Measurements from ENCODE around the gene FFAR2. TPM values are rescaled to one million over a fixed set of nuclear protein-coding genes. Genes with fewer than 3 reads are reported as not detected.
"Not testable (repeated sequence)": the region's sequence is repeated elsewhere in the genome, so short reads cannot be mapped to it uniquely, and the experiment has no call there.

The FFAR2 gene
- polyA plus RNA-seq, 3 donors from 2014 or later = 0.12 to 1.6 (median 0.15) TPM

- peaks cover 0 to 15% (median 14%) of the 10 kb centered on the region in 3 donors for H3K27me3 Mint-ChIP-seq (ENCODE audit: low read depth in 3 of 3)
- H3K4me1 Mint-ChIP-seq = peaks cover 2 to 8% of the 10 kb centered on the region in 2 donors
Observed at GRCh38 chr19:35414442-35414841, 33.6 kb upstream of the FFAR2 start.

GRCh38 chr19:35416331-35416730, 31.7 kb upstream of the FFAR2 start:
- Mint-ChIP-seq H3K4me1 (peaks cover 10 to 17% of the 10 kb centered on the region in 2 donors), H3K27ac (no peak overlapping the region), H3K36me3 (peaks cover 0 to 2% (median 0%) of the 10 kb centered on the region in 3 donors), H3K9me3 (no peaks in the 10 kb centered on the region), H3K4me3 (no peak overlapping the region), H3K27me3 (ENCODE audit: low read depth in 3 of 3) (peaks cover 0 to 15% (median 14%) of the 10 kb centered on the region in 3 donors)
- DNase-seq = no peak

More at GRCh38 chr19:35414442-35414841, 33.6 kb upstream of the FFAR2 start:
- DNase-seq = peak in 2 of 3 donors; percentile 10 to 14
- Mint-ChIP-seq H3K27ac (peak overlapping the region in 1 of 6 donors; percentile 64), H3K4me3 (no peak overlapping the region), H3K9me3 (no peaks in the 10 kb centered on the region), H3K36me3 (peaks cover 0 to 3% (median 0%) of the 10 kb centered on the region in 3 donors)

GRCh38 chr19:35417278-35417677, 30.8 kb upstream of the FFAR2 start:
- H3K4me3 Mint-ChIP-seq = no peak overlapping the region
- no peaks in the 10 kb centered on the region for H3K9me3 Mint-ChIP-seq
- no peak for DNase-seq
- H3K4me1 Mint-ChIP-seq = peaks cover 10 to 17% of the 10 kb centered on the region in 2 donors
- no peaks in the 10 kb centered on the region for H3K36me3 Mint-ChIP-seq
- peaks cover 0 to 12% (median 9%) of the 10 kb centered on the region in 3 donors for H3K27me3 Mint-ChIP-seq (ENCODE audit: low read depth in 3 of 3)
- peak overlapping the region in 1 of 6 donors; percentile 24 for H3K27ac Mint-ChIP-seq

GRCh38 chr19:35417713-35418534, 30.1 kb upstream of the FFAR2 start:
- no peaks in the 10 kb centered on the region for H3K36me3 Mint-ChIP-seq
- peaks cover 10 to 17% of the 10 kb centered on the region in 2 donors for H3K4me1 Mint-ChIP-seq
- H3K4me3 Mint-ChIP-seq = no peak overlapping the region
- no peak for DNase-seq
- H3K27me3 Mint-ChIP-seq (ENCODE audit: low read depth in 3 of 3) = peaks cover 0 to 12% (median 9%) of the 10 kb centered on the region in 3 donors
- H3K9me3 Mint-ChIP-seq = no peaks in the 10 kb centered on the region
- H3K27ac Mint-ChIP-seq = peak overlapping the region in 3 of 6 donors; percentile 20 to 50 (median 22)

GRCh38 chr19:35419046-35419445, 29.0 kb upstream of the FFAR2 start:
- DNase-seq = no peak
- Mint-ChIP-seq H3K4me1 (peaks cover 10 to 15% of the 10 kb centered on the region in 2 donors), H3K27me3 (ENCODE audit: low read depth in 3 of 3) (peaks cover 0 to 12% (median 9%) of the 10 kb centered on the region in 3 donors), H3K27ac (peak overlapping the region in 1 of 6 donors; percentile 31), H3K4me3 (no peak overlapping the region), H3K36me3 (no peaks in the 10 kb centered on the region), H3K9me3 (no peaks in the 10 kb centered on the region)

GRCh38 chr19:35419805-35420204, 28.3 kb upstream of the FFAR2 start:
- Mint-ChIP-seq H3K36me3 (no peaks in the 10 kb centered on the region), H3K9me3 (no peaks in the 10 kb centered on the region), H3K27ac (peak overlapping the region in 3 of 6 donors; percentile 43 to 85 (median 78)), H3K4me3 (no peak overlapping the region), H3K4me1 (peaks cover 8 to 9% of the 10 kb centered on the region in 2 donors), H3K27me3 (ENCODE audit: low read depth in 3 of 3) (peaks cover 0 to 12% (median 9%) of the 10 kb centered on the region in 3 donors)
- no peak for DNase-seq

GRCh38 chr19:35421362-35421761, 26.7 kb upstream of the FFAR2 start:
- Mint-ChIP-seq H3K27ac (peak overlapping the region in 3 of 6 donors; percentile 5 to 45 (median 27)), H3K9me3 (no peaks in the 10 kb centered on the region)

GRCh38 chr19:35423406-35423805, 24.7 kb upstream of the FFAR2 start:
- not testable (repeated sequence) for H3K4me1 Mint-ChIP-seq; H3K4me3 Mint-ChIP-seq; H3K9me3 Mint-ChIP-seq; H3K27ac Mint-ChIP-seq; DNase-seq; H3K36me3 Mint-ChIP-seq; H3K27me3 Mint-ChIP-seq (ENCODE audit: low read depth in 3 of 3)

More at GRCh38 chr19:35421362-35421761, 26.7 kb upstream of the FFAR2 start:
- DNase-seq = no peak
- H3K4me3 Mint-ChIP-seq = peak overlapping the region in 1 of 5 donors; percentile 32
- peaks cover 0 to 10% (median 9%) of the 10 kb centered on the region in 3 donors for H3K27me3 Mint-ChIP-seq (ENCODE audit: low read depth in 3 of 3)
- H3K36me3 Mint-ChIP-seq = no peaks in the 10 kb centered on the region
- peaks cover 8 to 9% of the 10 kb centered on the region in 2 donors for H3K4me1 Mint-ChIP-seq

GRCh38 chr19:35425682-35426081, 22.4 kb upstream of the FFAR2 start:
- H3K27me3 Mint-ChIP-seq (ENCODE audit: low read depth in 3 of 3) = peaks cover 0 to 4% (median 3%) of the 10 kb centered on the region in 3 donors
- no peaks in the 10 kb centered on the region for H3K36me3 Mint-ChIP-seq
- H3K4me1 Mint-ChIP-seq = peaks cover 3 to 7% of the 10 kb centered on the region in 2 donors
- H3K9me3 Mint-ChIP-seq = no peaks in the 10 kb centered on the region
- no peak overlapping the region for H3K27ac Mint-ChIP-seq
- DNase-seq = no peak
- no peak overlapping the region for H3K4me3 Mint-ChIP-seq

- peaks cover 0 to 4% (median 3%) of the 10 kb centered on the region in 3 donors for H3K27me3 Mint-ChIP-seq (ENCODE audit: low read depth in 3 of 3)
- no peaks in the 10 kb centered on the region for H3K36me3 Mint-ChIP-seq
- H3K9me3 Mint-ChIP-seq = no peaks in the 10 kb centered on the region
- no peak overlapping the region for H3K4me3 Mint-ChIP-seq
- H3K4me1 Mint-ChIP-seq = peaks cover 6 to 18% of the 10 kb centered on the region in 2 donors
- H3K27ac Mint-ChIP-seq = no peak overlapping the region
- DNase-seq = no peak
Observed at GRCh38 chr19:35427187-35427586, 20.9 kb upstream of the FFAR2 start.

GRCh38 chr19:35429698-35430408, 18.2 kb upstream of the FFAR2 start:
- Mint-ChIP-seq H3K27ac (no peak overlapping the region), H3K4me1 (peaks cover 6 to 18% of the 10 kb centered on the region in 2 donors), H3K9me3 (no peaks in the 10 kb centered on the region), H3K4me3 (no peak overlapping the region), H3K36me3 (no peaks in the 10 kb centered on the region), H3K27me3 (ENCODE audit: low read depth in 3 of 3) (peaks cover 0 to 4% (median 3%) of the 10 kb centered on the region in 3 donors)
- no peak for DNase-seq

- Mint-ChIP-seq H3K9me3 (no peaks in the 10 kb centered on the region), H3K36me3 (no peaks in the 10 kb centered on the region), H3K27me3 (ENCODE audit: low read depth in 3 of 3) (peaks cover 0 to 4% (median 3%) of the 10 kb centered on the region in 3 donors), H3K4me3 (peak overlapping the region in 1 of 5 donors; percentile 61), H3K27ac (peak overlapping the region in 3 of 6 donors; percentile 5 to 77 (median 31)), H3K4me1 (peaks cover 7 to 22% of the 10 kb centered on the region in 2 donors)
- DNase-seq = no peak
Observed at GRCh38 chr19:35430409-35431144, 17.5 kb upstream of the FFAR2 start.

- DNase-seq = no peak
- no peaks in the 10 kb centered on the region for H3K9me3 Mint-ChIP-seq
- no peak overlapping the region for H3K4me3 Mint-ChIP-seq
- peak overlapping the region in 2 of 6 donors; percentile 6 to 77 for H3K27ac Mint-ChIP-seq
- peaks cover 0 to 5% (median 4%) of the 10 kb centered on the region in 3 donors for H3K27me3 Mint-ChIP-seq (ENCODE audit: low read depth in 3 of 3)
- H3K36me3 Mint-ChIP-seq = no peaks in the 10 kb centered on the region
- H3K4me1 Mint-ChIP-seq = peaks cover 14 to 29% of the 10 kb centered on the region in 2 donors
Observed at GRCh38 chr19:35431145-35431807, 16.8 kb upstream of the FFAR2 start.
